Ishikawa (cell line): ENCODE data around the gene VPS54.

Source experiments
- CEBPB ChIP-seq: IDR thresholded peaks from 2 replicates; pipeline ENCODE4 v1.6.1; 2012
- CREB1 ChIP-seq: IDR thresholded peaks from 2 replicates; pipeline ENCODE4 v1.6.1; 2012; ENCODE audit warnings: low read depth
- EGR1 ChIP-seq: IDR thresholded peaks from 2 replicates; pipeline ENCODE4 v1.6.1; 2012
- EP300 ChIP-seq: IDR thresholded peaks from 2 replicates; pipeline ENCODE4 v1.6.1; 2012; ENCODE audit warnings: borderline replicate concordance
- FOXM1 ChIP-seq: IDR thresholded peaks from 2 replicates; pipeline ENCODE4 v1.6.1; 2012; ENCODE audit warnings: low read depth, borderline replicate concordance
- NFIC ChIP-seq: IDR thresholded peaks from 2 replicates; pipeline ENCODE4 v1.6.1; 2012
- RAD21 ChIP-seq: IDR thresholded peaks from 2 replicates; pipeline ENCODE4 v1.6.1; 2012; ENCODE audit warnings: low read depth
- TAF1 ChIP-seq: IDR thresholded peaks from 2 replicates; pipeline ENCODE4 v1.6.1; 2012; ENCODE audit warnings: low read depth, mild to moderate bottlenecking
- TCF12 ChIP-seq: IDR thresholded peaks from 2 replicates; pipeline ENCODE4 v1.6.1; 2012; ENCODE audit warnings: low read depth
- TEAD4 ChIP-seq: IDR thresholded peaks from 2 replicates; pipeline ENCODE4 v1.6.1; 2012
- USF1 ChIP-seq: IDR thresholded peaks from 2 replicates; pipeline ENCODE4 v1.6.1; 2012
- YY1 ChIP-seq: IDR thresholded peaks from 2 replicates; pipeline ENCODE4 v1.6.1; 2012; ENCODE audit warnings: low read depth
- ZBTB7A ChIP-seq: IDR thresholded peaks from 2 replicates; pipeline ENCODE4 v1.6.1; 2012; ENCODE audit warnings: low read depth
- TF ChIP-seq, protein P1 (sequence below): IDR thresholded peaks from 2 replicates; pipeline ENCODE4 v1.6.1; 2012
- TF ChIP-seq, protein P2 (sequence below): IDR thresholded peaks from 2 replicates; pipeline ENCODE4 v1.6.1; 2012; ENCODE audit warnings: low read depth, mild to moderate bottlenecking

Gene VPS54

DNA sequence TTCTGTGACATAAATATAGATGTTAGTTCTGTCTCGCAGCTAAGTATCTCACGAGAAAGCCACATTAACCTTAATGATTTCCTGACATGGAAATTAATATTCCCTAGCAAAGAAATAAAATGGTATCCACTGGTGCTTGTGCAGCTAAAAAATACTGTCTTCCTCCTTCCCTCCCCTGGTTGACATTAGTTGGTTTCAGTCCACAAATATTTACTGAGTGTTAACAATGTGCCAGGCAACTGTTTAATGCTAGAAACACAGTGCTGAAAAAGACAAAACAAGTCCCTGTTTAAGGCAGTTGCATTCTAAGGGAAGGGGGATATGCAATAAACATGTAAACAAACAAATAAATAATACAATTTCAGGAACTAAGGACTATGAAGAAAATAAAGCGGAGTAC lies 44.2 kb upstream of the VPS54 start:
- TF ChIP-seq CREB1 (no peak), TCF12 (no peak), YY1 (no peak), TEAD4 (no peak), RAD21 (no peak), EGR1 (no peak), NFIC (no peak), USF1 (no peak)

DNA sequence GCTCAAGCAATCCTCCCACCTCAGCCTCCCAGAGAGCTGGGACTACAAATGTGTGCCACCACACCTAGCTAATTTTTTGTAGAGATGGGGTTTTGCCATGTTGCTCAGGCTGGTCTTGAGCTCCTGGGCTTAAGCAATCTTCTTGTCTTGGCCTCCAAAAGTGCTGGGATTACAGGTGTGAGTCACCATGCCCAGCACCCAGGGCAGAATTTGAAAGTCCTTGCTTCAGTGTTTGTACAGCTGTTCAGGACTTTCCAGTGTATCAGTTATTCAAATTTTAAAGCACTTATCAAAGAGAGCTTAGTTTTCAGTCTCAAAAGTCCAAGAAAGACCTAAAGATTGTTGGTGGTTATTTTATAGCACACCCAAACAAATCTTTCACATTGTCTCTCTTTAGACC lies 43.6 kb upstream of the VPS54 start:
- TF ChIP-seq, protein P1, sequence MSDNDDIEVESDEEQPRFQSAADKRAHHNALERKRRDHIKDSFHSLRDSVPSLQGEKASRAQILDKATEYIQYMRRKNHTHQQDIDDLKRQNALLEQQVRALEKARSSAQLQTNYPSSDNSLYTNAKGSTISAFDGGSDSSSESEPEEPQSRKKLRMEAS, result no peak

- TF ChIP-seq CREB1 (no peak), YY1 (no peak), RAD21 (no peak), TEAD4 (no peak), NFIC (no peak), FOXM1 (no peak), TCF12 (no peak), ZBTB7A (no peak), TAF1 (no peak), EGR1 (no peak), CEBPB (no peak), EP300 (no peak), USF1 (no peak)
- TF ChIP-seq, protein P1, result no peak
- TF ChIP-seq, protein P2, sequence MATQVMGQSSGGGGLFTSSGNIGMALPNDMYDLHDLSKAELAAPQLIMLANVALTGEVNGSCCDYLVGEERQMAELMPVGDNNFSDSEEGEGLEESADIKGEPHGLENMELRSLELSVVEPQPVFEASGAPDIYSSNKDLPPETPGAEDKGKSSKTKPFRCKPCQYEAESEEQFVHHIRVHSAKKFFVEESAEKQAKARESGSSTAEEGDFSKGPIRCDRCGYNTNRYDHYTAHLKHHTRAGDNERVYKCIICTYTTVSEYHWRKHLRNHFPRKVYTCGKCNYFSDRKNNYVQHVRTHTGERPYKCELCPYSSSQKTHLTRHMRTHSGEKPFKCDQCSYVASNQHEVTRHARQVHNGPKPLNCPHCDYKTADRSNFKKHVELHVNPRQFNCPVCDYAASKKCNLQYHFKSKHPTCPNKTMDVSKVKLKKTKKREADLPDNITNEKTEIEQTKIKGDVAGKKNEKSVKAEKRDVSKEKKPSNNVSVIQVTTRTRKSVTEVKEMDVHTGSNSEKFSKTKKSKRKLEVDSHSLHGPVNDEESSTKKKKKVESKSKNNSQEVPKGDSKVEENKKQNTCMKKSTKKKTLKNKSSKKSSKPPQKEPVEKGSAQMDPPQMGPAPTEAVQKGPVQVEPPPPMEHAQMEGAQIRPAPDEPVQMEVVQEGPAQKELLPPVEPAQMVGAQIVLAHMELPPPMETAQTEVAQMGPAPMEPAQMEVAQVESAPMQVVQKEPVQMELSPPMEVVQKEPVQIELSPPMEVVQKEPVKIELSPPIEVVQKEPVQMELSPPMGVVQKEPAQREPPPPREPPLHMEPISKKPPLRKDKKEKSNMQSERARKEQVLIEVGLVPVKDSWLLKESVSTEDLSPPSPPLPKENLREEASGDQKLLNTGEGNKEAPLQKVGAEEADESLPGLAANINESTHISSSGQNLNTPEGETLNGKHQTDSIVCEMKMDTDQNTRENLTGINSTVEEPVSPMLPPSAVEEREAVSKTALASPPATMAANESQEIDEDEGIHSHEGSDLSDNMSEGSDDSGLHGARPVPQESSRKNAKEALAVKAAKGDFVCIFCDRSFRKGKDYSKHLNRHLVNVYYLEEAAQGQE, result no peak
These were observed 40.0 kb upstream of the VPS54 start for GRCh38 chr2:64059270-64059669.

- TF ChIP-seq FOXM1 (no peak), CEBPB (no peak), RAD21 (no peak), EGR1 (no peak), USF1 (no peak), TEAD4 (no peak), YY1 (no peak), TCF12 (no peak), CREB1 (no peak), EP300 (no peak), ZBTB7A (no peak), TAF1 (no peak)
- TF ChIP-seq, protein P1, result no peak
- TF ChIP-seq, protein P2, result no peak
These were observed 36.8 kb upstream of the VPS54 start for GRCh38 chr2:64056021-64056420.

DNA sequence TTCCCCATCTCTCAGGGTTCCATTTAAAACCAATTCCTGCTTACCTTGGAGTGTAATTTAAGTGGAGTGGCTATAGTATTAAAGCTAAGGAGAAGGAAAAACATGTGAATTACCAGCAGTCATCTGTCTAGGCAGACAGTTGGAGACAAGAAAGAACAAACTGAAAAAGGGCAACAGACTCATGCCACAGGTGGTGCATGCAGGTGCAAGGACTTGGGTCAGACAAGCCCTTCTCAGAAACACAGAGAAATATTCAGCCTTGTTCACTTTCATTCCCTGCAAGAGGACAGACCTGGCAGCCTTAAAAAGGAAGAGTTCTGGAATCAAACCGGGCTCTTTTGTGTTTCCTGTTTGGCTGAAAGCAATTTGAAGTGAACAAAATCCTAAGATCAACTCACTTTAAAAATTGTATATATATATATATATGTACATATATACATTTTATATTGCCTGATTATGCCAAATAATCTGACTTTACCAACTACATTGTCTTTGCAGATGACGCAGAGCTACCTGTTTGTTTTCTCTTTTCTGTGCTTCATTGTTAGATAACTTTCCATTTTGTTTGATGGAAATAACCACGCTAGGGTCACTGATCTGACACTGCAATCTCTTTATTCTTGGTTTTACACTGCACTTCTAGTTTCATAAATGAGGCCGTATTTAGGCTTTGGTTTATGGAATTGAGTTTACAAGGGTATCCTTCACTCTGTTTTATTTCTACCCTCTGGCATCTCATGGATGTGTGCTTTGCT lies 35.1 kb upstream of the VPS54 start:
- TF ChIP-seq EP300 (no peak), TCF12 (no peak), EGR1 (no peak), TEAD4 (no peak), YY1 (no peak), ZBTB7A (no peak), NFIC (no peak), USF1 (no peak), TAF1 (no peak), RAD21 (no peak), CREB1 (no peak), CEBPB (no peak), FOXM1 (no peak)
- TF ChIP-seq, protein P1, result no peak
- TF ChIP-seq, protein P2, result no peak
